Activated CD8-positive, alpha-beta memory T cell treated with anti-CD3 and anti-CD28 coated beads for 1 hour (primary cell): ENCODE results near the gene CLIC3.

ENCODE experiments used
- DNase-seq, 2 donors: peaks; one replicate each; pipeline ENCODE4 v3.0.0-alpha.2; 2020; ENCODE audit warnings: low read depth in 1 of 2; ENCODE audit errors: extremely low read depth in 1 of 2

CLIC3 gene

GRCh38 chr9:136969774-136970173 lies 26.6 kb downstream of the CLIC3 start:
- no peak for DNase-seq

GRCh38 chr9:136969150-136969549 lies 27.2 kb downstream of the CLIC3 start:
- DNase-seq, result no peak

GRCh38 chr9:136968333-136969127 lies 27.8 kb downstream of the CLIC3 start:
- DNase-seq, result no peak

GRCh38 chr9:136965771-136966484 lies 30.4 kb downstream of the CLIC3 start:
- no peak for DNase-seq

GRCh38 chr9:136964833-136965422 lies 31.4 kb downstream of the CLIC3 start:
- no peak for DNase-seq

GRCh38 chr9:136964171-136964689 lies 32.1 kb downstream of the CLIC3 start:
- no peak for DNase-seq

- DNase-seq, result no peak
Measured at GRCh38 chr9:136963751-136964150, 32.6 kb downstream of the CLIC3 start.

GRCh38 chr9:136963341-136963740 lies 33.0 kb downstream of the CLIC3 start:
- no peak for DNase-seq

- DNase-seq, result no peak
Measured at GRCh38 chr9:136962701-136963248, 33.6 kb downstream of the CLIC3 start.

GRCh38 chr9:136962163-136962562 lies 34.2 kb downstream of the CLIC3 start:
- no peak for DNase-seq

GRCh38 chr9:136961279-136962065 lies 34.9 kb downstream of the CLIC3 start:
- no peak for DNase-seq

- no peak for DNase-seq
Measured at GRCh38 chr9:136960938-136961275, 35.5 kb downstream of the CLIC3 start.

GRCh38 chr9:136960212-136960937 lies 36.0 kb downstream of the CLIC3 start:
- DNase-seq, result no peak

- DNase-seq, result no peak
Measured at GRCh38 chr9:136958898-136959850, 37.2 kb downstream of the CLIC3 start.

GRCh38 chr9:136958473-136958872 lies 37.9 kb downstream of the CLIC3 start:
- no peak for DNase-seq

GRCh38 chr9:136957901-136958300 lies 38.5 kb downstream of the CLIC3 start:
- no peak for DNase-seq

GRCh38 chr9:136957461-136957860 lies 38.9 kb downstream of the CLIC3 start:
- DNase-seq, result no peak

GRCh38 chr9:136956604-136957003 lies 39.8 kb downstream of the CLIC3 start:
- DNase-seq, result no peak

- no peak for DNase-seq
Measured at GRCh38 chr9:136955943-136956335, 40.4 kb downstream of the CLIC3 start.
